ENCODE data around the gene STMN1.
"Not testable (repeated sequence)": the region's sequence is repeated elsewhere in the genome, so short reads cannot be mapped to it uniquely, and the experiment has no call there.

STMN1 gene

GRCh38 chr1:25905680-25906643 is at the start of gene STMN1:
Gene STMN1, minus strand, starts transcription at chr1:25906419. Its CDS starts 1,743 bp downstream, at chr1:25904676.
- DNase-seq: peak; percentile 61 to 95 (median 91)

DNA sequence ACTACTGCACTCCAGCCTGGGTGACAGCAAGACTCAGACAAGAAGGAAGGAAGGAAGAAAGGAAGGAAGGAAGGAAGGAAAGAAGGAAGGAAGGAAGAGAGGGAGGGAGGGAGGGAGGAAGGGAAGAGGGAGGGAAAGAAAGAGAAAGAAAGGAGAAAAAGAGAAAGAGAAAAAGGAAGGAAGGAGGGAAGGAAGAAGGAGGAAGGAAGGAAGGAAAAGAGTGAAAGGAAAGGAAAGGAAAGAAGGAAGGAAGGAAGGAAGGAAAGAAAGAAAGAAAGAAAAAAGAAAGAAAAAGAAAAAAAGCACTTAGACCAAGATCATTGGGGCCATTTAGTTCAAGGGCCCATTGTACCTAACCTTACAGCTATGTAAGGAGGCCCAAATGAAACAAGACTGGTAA is 49.3 kb upstream of the STMN1 start:
- DNase-seq: no peak

GRCh38 chr1:25954282-25954938 is 48.2 kb upstream of the STMN1 start:
- peak in 1 of 14 donors; percentile 8 for DNase-seq

DNA sequence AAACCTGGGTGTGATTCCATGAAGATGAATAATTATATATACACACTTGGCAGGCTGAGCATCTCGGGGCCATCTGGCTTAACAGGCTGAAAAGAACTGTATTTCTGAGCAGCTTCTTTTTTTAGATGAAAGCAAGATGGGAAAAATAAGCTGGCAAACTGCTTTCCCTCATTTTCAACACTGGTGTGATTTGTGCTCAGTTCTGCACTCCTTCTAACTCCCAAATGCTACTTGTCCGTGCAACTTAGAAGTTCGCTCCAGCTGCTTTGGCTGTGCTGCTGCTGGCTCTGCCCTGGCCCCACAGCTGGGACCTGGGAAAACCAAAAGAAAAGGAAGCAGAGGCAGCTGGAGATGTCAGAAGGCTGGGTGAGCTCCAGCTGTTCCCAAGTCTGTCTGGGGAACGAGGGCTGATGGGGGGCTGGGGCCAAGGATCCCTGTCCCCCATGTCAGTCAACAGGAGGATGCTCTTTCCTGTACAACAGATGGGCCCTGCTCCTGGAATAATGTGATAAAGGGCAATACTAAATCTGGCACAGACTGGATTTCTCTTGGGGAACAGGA is 46.7 kb upstream of the STMN1 start:
- peak in 1 of 14 donors; percentile 82 for DNase-seq

GRCh38 chr1:25948641-25949040 is 42.4 kb upstream of the STMN1 start:
- no peak for DNase-seq

GRCh38 chr1:25947027-25947426 is 40.8 kb upstream of the STMN1 start:
- DNase-seq: no peak

DNA sequence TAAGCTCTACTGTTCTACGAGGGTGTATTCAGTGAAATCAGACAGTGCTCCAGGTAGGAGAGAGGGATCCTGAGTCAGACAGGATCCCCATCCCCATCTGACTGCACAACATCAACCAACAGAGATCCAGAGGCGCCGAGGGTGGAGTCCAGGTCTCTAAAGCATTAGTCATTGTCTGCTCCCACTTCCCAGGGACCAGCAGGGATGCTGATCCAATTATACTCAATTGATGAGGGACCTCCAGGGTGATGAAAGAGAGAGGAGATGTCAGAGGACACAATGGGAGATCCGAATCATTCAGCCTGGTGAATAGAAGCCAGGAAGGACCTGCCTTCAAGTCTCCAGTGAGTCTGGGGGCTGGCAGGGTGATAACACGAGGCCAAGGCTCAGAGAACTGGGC is 39.5 kb upstream of the STMN1 start:
- DNase-seq: no peak

DNA sequence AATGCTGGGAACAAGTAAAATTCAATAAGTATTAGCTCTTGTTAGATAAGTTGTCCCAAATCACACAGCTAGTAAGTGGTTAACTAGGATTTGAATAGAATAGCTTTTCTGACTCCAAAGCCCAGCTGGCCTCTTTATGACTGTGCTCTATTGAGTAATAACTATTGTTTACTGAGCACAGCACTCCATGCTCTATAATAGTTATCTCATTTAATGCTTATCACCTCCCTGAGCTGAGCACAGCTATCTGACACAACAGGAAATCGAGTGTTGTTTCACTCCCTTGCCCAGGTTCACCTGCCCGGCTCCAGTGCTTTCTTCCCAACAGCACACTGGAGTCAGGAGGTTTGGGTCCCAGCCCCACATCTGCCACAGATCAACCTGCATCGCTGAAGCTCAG is 38.8 kb upstream of the STMN1 start:
- DNase-seq: no peak

DNA sequence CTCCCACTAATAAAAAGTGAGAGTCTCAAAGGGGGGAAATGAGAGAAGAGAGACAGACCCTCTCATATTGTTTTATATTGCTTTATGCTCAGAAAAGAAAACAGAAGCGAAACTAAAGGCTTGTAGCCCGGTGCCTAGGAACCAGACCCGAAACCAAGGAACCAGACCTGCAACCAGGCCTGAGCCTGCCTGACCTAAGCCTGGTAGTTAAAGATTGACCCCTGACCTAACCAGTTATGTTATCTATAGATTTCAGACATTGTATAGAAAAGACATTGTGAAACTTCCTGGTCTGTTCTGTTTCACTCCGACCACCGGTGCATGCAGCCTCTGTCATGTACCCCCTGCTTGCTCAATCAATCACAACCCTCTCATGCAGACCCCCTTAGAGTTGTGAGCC is 37.3 kb upstream of the STMN1 start:
- not testable (repeated sequence) for DNase-seq

GRCh38 chr1:25936947-25937346 is 30.7 kb upstream of the STMN1 start:
- DNase-seq: no peak

DNA sequence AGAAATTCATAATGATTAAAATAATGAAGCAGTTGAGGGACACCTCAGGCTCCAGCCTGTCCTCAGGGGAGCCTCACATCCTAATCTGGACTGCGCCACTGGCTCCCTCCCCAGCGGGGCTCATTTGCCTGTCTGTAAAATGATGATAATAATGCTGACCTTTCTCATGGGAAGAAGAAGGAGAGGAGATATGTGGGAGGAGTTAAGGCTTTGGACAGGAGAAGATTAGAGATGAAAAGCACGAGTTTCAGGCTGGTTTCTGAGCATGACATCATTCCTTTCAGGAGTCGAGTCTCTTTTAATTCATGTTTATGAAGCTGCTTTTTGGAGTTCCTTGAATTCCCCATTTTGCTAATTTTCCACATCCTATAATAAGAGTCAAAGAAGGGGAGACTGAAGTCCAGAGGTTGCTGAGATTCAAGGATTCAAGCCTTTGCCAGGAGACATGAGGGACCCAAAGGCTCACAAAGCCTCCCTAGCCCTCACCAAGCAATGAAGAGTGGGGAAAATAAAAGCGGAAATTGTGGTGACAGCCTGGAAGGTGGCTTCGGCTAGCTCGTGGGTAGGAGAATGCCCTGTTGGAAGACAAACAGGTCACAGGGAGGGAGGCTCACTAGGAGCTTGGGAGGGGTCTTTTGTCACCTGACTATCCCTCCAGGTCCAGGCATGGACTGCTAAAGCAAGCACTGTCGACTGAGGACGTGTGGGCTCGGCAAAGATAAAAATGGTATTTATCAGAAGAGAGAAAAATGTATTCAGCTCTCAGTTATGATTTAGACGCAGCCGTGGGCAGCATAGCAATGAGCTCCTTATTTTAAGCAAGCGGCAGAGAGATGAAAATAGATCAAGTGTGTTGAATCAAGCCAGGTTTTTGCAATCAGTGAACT is 27.5 kb upstream of the STMN1 start:
- DNase-seq: no peak

GRCh38 chr1:25932811-25933400 is 26.7 kb upstream of the STMN1 start:
- DNase-seq: not testable (repeated sequence)

GRCh38 chr1:25932321-25932720 is 26.1 kb upstream of the STMN1 start:
- DNase-seq: no peak

DNA sequence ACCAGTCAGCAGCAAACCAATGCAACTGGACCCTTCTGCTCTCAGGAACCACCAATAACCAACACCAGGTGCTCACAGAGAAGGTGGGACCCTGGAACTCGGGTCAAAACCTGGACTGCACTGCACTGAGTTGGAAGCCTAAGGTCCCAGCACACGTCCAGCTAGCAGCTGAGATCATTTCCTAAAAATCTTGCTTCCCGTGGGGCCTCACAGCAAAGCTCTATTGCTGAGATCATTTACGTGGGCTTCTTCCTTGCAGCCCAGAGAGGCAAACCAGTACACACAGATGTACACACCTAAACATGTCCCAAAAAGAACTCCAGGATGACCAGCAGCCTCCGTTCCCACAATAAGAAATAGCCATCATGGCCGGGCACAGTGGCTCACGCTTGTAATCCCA is 22.8 kb upstream of the STMN1 start:
- DNase-seq: no peak

DNA sequence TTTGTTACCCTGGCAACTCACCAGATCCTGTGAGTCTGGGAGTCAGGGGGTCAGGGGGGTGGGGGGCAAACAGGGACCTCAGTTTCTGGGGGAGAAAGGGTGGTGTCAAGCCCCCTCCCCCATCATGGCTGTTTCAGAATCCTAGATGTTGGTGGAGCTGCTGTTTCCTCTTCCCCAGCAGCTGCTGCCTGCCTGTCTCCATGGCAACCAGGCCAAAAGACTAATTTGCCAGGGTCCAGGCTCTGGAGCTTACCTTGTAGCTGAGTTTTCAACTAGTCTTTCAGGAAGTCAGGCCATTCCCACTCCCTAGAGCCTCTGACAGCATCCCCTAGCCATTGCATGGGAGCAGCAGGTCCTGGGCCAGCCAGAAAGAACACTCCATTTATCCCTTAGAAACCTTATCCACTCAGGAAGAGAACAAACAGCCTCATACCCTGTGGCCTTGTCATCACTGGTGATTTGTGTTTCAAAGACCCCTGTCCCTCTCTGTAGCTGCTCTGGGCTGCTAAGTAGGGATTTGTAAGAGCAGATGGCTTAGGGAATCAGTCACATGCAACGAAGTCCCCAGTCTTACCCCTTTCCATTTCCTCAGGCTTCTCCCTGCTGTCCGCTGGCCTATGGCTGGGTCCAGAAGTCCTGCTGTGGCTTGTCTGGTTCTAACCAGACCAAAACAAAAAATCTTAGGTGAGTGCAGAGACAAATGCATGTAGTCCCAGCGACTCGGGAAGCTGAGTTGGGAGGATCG is 21.5 kb upstream of the STMN1 start:
- peak in 3 of 14 donors; percentile 39 to 81 (median 55) for DNase-seq

- peak in 11 of 14 donors; percentile 24 to 81 (median 52) for DNase-seq
Observed at GRCh38 chr1:25926731-25927496, 20.7 kb upstream of the STMN1 start.

DNA sequence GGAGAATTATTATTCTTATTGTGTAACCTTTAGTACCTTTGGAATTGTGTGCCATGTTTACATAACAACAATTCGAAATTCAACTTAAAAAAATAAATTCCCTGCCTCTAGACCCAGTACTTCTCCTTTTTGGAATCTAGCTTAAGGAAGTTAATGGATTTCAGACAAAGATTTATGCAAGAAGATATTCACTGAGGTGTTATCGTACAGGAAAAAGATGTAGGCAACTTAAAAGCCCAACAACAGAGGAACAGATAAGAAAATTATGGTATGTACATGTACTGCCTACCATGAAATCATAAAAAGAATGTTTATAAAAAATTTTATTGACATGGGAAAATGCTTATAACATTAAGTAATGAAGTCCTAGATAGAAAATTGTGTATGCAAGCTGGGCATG is 18.2 kb upstream of the STMN1 start:
- DNase-seq: no peak

- peak in 11 of 14 donors; percentile 31 to 83 (median 61) for DNase-seq
Observed at GRCh38 chr1:25922971-25923552, 16.8 kb upstream of the STMN1 start.

- DNase-seq: peak in 10 of 14 donors; percentile 31 to 87 (median 62)
Observed at GRCh38 chr1:25922056-25922970, 16.1 kb upstream of the STMN1 start.

All from C1 segment of cervical spinal cord (tissue), 14 donors.